ENCODE results near the gene MTAP.

DNA sequence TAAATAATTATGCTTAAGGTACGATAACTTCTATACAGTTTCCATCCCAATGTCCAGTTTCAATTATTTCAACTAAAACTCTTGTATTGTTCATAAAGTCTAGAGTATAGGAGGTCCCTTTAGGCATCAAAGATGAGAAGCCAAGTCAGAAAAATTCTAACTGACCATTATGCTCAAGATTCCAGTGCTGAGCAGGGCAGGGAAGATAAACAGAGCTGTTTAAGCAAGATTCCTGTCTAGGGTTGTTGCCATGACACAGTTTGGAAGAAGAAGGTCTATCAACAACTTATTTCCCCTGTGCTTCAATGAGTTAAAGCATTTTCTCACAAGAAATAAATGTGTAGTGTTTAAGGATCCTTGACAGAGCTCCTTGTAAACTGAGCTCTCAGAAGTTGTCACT is 48.9 kb upstream of the MTAP start:
- TF ChIP-seq, protein P1, sequence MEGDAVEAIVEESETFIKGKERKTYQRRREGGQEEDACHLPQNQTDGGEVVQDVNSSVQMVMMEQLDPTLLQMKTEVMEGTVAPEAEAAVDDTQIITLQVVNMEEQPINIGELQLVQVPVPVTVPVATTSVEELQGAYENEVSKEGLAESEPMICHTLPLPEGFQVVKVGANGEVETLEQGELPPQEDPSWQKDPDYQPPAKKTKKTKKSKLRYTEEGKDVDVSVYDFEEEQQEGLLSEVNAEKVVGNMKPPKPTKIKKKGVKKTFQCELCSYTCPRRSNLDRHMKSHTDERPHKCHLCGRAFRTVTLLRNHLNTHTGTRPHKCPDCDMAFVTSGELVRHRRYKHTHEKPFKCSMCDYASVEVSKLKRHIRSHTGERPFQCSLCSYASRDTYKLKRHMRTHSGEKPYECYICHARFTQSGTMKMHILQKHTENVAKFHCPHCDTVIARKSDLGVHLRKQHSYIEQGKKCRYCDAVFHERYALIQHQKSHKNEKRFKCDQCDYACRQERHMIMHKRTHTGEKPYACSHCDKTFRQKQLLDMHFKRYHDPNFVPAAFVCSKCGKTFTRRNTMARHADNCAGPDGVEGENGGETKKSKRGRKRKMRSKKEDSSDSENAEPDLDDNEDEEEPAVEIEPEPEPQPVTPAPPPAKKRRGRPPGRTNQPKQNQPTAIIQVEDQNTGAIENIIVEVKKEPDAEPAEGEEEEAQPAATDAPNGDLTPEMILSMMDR (IDR thresholded peaks at IDR 0.05), result no peak
- no peak for TF ChIP-seq POLR2A (IDR thresholded peaks at IDR 0.05)
